Chondrocyte (in vitro differentiated cells): Measurements from ENCODE around the gene CARD16. TPM values are rescaled to one million over a fixed set of nuclear protein-coding genes. Genes with fewer than 3 reads are reported as not detected.
A peak's percentile ranks its signal among the peaks of the same experiment; 100 is the strongest.

ENCODE experiments used
- DNase-seq: peaks from one replicate; pipeline ENCODE4 v3.0.0; 2021; ENCODE audit warnings: mixed read lengths, low spot score
- H3K27ac Mint-ChIP-seq: one replicate; pipeline ENCODE4 v1.8.0; 2021; ENCODE audit warnings: mild to moderate bottlenecking, moderate library complexity, mixed read lengths; ENCODE audit not compliant: unreplicated experiment
- H3K27me3 Mint-ChIP-seq: 2 replicates; pipeline ENCODE4 v1.8.0; 2021; ENCODE audit warnings: low read depth, mixed read lengths
- H3K36me3 Mint-ChIP-seq: 2 replicates; pipeline ENCODE4 v1.8.0; 2021; ENCODE audit warnings: low read depth, mixed read lengths
- H3K4me1 Mint-ChIP-seq: 2 replicates; pipeline ENCODE4 v1.8.0; 2021; ENCODE audit warnings: low read depth, mild to moderate bottlenecking, mixed read lengths
- H3K4me3 Mint-ChIP-seq: one replicate; pipeline ENCODE4 v1.8.0; 2021; ENCODE audit warnings: mild to moderate bottlenecking, moderate library complexity, mixed read lengths; ENCODE audit not compliant: unreplicated experiment
- H3K9me3 Mint-ChIP-seq: 2 replicates; pipeline ENCODE4 v1.8.0; 2021; ENCODE audit warnings: low read depth, mixed read lengths
- total RNA-seq: library from RNA; stranded (reverse); gene quantifications from 3 replicates; pipeline ENCODE4 v1.2.1, GENCODE V29; 2021
- TF ChIP-seq, protein P1 (sequence below): fragments of 200-600 bp; sonication (generic); IDR thresholded peaks from 2 replicates; pipeline ENCODE4 v1.5.0; 2021; ENCODE audit warnings: antibody characterized with exemption, mild to moderate bottlenecking, moderate library complexity

The CARD16 gene
- total RNA-seq, 1 donor from 2014 or later: not detected

DNA sequence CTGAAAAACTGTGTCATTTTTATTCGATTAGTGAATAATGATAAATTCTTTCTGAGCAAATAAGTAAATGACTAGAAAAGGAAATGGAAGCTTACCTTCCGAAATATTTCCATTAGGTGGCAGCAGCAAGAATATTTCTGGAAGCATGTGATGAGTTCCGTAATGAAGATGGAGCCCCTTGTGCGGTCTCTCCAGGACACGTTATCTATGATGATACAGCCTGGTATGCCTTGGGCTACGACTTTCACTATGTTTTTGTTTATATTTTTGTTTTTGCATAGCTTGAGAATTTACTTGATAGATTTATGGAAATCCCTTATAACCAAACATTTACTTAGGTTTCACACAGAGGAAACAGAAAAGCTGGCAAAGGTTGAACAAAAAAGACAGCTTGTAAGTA is 47.8 kb downstream of the CARD16 start:
- Mint-ChIP-seq H3K27me3 (no peaks in the 10 kb centered on the region), H3K9me3 (peaks cover 5% of the 10 kb centered on the region), H3K4me3 (no peak overlapping the region), H3K27ac (no peak overlapping the region), H3K4me1 (no peaks in the 10 kb centered on the region), H3K36me3 (no peaks in the 10 kb centered on the region)
- no peak for DNase-seq
- TF ChIP-seq, protein P1, sequence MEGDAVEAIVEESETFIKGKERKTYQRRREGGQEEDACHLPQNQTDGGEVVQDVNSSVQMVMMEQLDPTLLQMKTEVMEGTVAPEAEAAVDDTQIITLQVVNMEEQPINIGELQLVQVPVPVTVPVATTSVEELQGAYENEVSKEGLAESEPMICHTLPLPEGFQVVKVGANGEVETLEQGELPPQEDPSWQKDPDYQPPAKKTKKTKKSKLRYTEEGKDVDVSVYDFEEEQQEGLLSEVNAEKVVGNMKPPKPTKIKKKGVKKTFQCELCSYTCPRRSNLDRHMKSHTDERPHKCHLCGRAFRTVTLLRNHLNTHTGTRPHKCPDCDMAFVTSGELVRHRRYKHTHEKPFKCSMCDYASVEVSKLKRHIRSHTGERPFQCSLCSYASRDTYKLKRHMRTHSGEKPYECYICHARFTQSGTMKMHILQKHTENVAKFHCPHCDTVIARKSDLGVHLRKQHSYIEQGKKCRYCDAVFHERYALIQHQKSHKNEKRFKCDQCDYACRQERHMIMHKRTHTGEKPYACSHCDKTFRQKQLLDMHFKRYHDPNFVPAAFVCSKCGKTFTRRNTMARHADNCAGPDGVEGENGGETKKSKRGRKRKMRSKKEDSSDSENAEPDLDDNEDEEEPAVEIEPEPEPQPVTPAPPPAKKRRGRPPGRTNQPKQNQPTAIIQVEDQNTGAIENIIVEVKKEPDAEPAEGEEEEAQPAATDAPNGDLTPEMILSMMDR: peak; percentile 65

DNA sequence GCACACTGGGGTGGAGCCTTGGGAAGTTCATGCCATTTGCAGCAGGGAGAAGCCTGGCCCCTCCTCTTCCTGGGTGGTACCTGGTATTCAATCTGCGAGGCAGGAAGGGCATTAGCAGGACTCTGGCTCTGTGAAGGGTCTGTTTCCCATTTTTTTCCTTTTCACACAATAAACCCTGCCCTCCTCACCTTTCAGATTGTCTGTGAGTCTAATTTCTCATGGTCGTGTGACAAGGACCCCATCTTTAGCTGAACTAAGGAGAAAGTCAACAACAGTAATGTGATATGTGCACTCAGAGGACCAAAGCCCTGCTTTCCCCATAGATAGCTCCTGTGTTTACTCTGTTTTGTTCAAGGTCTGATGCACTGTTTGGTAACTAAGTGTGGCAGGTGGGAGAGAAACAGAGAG is 50.1 kb downstream of the CARD16 start:
- H3K4me3 Mint-ChIP-seq: no peak overlapping the region
- peaks cover 2% of the 10 kb centered on the region for H3K27me3 Mint-ChIP-seq
- TF ChIP-seq, protein P1: no peak
- no peaks in the 10 kb centered on the region for H3K36me3 Mint-ChIP-seq
- no peaks in the 10 kb centered on the region for H3K9me3 Mint-ChIP-seq
- H3K4me1 Mint-ChIP-seq: no peaks in the 10 kb centered on the region
- no peak for DNase-seq
- H3K27ac Mint-ChIP-seq: no peak overlapping the region

DNA sequence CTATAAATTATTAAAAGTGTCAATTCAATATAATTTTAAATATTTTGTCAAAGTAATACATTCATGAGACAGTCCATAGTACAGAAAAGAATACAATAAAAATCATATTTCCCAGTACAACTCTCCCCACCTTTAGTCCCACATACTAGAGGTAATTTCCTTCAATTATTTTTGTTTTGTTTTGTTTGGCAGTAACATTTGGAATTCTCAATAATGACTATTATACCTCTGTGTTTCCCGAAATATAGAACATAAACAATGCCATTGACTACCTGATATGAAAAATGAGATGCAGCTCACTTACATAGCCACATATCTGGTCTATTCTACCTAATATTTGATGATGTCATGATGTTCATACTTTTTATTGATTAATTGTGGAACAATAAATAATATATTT is 52.4 kb downstream of the CARD16 start:
- Mint-ChIP-seq H3K9me3 (peaks cover 12% of the 10 kb centered on the region), H3K36me3 (peaks cover 6% of the 10 kb centered on the region), H3K27me3 (peaks cover 2% of the 10 kb centered on the region), H3K4me3 (no peak overlapping the region), H3K4me1 (no peaks in the 10 kb centered on the region), H3K27ac (no peak overlapping the region)
- DNase-seq: no peak
- TF ChIP-seq, protein P1: no peak

DNA sequence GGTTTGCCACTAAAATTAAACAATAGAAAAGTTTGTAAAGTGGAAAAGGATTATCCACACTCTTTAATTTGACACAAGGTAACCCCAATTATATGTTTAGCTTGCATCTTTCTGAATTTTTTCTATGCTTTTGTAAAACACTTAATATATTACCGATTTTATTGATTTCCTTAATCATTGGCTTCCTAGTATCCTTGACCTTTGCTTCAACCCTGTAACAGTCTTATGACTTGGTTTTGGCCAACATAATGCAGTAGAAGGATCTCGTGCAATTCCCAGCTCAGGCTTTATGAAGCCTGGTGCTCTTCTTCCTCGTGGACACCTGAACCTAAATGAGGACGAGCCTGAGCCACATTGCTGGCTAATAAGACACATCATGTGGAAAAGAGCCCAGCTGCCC is 53.1 kb downstream of the CARD16 start:
- peaks cover 6% of the 10 kb centered on the region for H3K36me3 Mint-ChIP-seq
- DNase-seq: no peak
- no peak overlapping the region for H3K27ac Mint-ChIP-seq
- H3K4me1 Mint-ChIP-seq: no peaks in the 10 kb centered on the region
- TF ChIP-seq, protein P1: no peak
- H3K4me3 Mint-ChIP-seq: no peak overlapping the region
- H3K27me3 Mint-ChIP-seq: peaks cover 2% of the 10 kb centered on the region
- peaks cover 17% of the 10 kb centered on the region for H3K9me3 Mint-ChIP-seq

Other genes starting within 250 kb of the CARD16 start
- not detected in 3 replicates for gene CASP12, start 146.9 kb downstream of the CARD16 start, total RNA-seq
- gene CASP4, start 76.8 kb downstream of the CARD16 start, total RNA-seq: 1.2 to 12.6 TPM (median 1.8 TPM) in 3 replicates
- not detected in 3 replicates for gene CASP5, start 22.2 kb downstream of the CARD16 start, total RNA-seq
- gene CASP1, start 10.2 kb downstream of the CARD16 start, total RNA-seq: 1.2 TPM in 1 of 3 replicates, not detected in the others
- gene CARD18, start 94.4 kb upstream of the CARD16 start, total RNA-seq: not detected in 3 replicates